Measurements from ENCODE around the gene FGFBP3.

The FGFBP3 gene

GRCh38 chr10:91864744-91865143 lies 44.5 kb downstream of the FGFBP3 start:
- DNase-seq (ENCODE audit: low read depth): no peak
- no peak overlapping the region for H3K4me3 ChIP-seq (ENCODE audit: low read depth, low read length)

- DNase-seq (ENCODE audit: low read depth): no peak
- no peak overlapping the region for H3K4me3 ChIP-seq (ENCODE audit: low read depth, low read length)
Measured at GRCh38 chr10:91864099-91864498, 45.2 kb downstream of the FGFBP3 start.

GRCh38 chr10:91860885-91861284 lies 48.4 kb downstream of the FGFBP3 start:
- H3K4me3 ChIP-seq (ENCODE audit: low read depth, low read length): no peak overlapping the region
- DNase-seq (ENCODE audit: low read depth): no peak

GRCh38 chr10:91856637-91857036 lies 52.6 kb downstream of the FGFBP3 start:
- H3K4me3 ChIP-seq (ENCODE audit: low read depth, low read length): no peak overlapping the region
- no peak for DNase-seq (ENCODE audit: low read depth)

Data from skeletal muscle cell (primary cell).